Activated gamma-delta T cell treated with Interleukin-2 at 50 U/mL for 16 hours (primary cell): ENCODE measurements around the gene EMILIN1.
A peak's percentile ranks its signal among the peaks of the same experiment; 100 is the strongest.
"Not testable (repeated sequence)": the region's sequence is repeated elsewhere in the genome, so short reads cannot be mapped to it uniquely, and the experiment has no call there.

Source experiments
- DNase-seq: peaks from one replicate; pipeline ENCODE4 v3.0.0-alpha.2; 2020

The EMILIN1 gene

GRCh38 chr2:27054721-27055120, 23.7 kb upstream of the EMILIN1 start:
- no peak for DNase-seq

DNA sequence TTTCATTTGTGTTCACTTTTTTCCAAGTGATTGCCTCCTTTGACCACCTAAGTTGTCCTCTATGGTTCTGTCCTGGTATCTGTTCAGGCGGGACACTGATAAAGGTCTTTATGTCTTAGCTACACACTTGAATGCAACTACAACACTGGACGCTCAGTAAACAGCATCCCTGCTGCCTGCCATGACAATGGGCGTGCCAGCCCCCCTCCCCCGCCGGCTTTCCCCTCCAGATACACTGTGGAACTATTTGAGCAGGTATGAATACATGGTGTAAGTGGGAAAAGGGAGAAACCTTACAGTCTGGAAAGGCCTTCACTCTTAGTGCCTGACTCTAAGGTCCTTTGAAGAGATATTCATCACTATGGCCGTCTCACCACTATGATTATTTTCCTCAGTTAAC, 21.2 kb upstream of the EMILIN1 start:
- no peak for DNase-seq

DNA sequence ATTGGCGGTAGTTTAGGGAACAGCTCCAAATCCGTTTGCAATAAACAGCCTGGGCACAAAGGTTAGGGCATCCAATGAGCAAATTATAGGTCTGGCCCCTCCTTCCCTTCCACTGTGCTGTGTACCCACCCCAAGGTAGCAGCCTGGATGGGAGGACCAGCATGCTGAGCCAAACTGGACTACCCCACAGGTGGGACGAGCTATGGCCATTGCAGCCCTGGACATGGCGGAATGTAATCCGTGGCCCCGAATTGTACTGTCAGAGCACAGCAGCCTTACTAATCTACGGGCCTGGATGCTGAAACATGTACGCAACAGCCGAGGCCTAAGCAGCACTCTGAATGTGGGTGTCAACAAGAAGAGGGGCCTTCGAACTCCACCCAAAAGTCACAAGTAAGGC, 20.2 kb upstream of the EMILIN1 start:
- no peak for DNase-seq

- DNase-seq = no peak
Observed at GRCh38 chr2:27059141-27059820, 19.1 kb upstream of the EMILIN1 start.

- DNase-seq = no peak
Observed at GRCh38 chr2:27060323-27060722, 18.1 kb upstream of the EMILIN1 start.

- DNase-seq = no peak
Observed at GRCh38 chr2:27065128-27065527, 13.3 kb upstream of the EMILIN1 start.

- no peak for DNase-seq
Observed at GRCh38 chr2:27067385-27067784, 11.0 kb upstream of the EMILIN1 start.

DNA sequence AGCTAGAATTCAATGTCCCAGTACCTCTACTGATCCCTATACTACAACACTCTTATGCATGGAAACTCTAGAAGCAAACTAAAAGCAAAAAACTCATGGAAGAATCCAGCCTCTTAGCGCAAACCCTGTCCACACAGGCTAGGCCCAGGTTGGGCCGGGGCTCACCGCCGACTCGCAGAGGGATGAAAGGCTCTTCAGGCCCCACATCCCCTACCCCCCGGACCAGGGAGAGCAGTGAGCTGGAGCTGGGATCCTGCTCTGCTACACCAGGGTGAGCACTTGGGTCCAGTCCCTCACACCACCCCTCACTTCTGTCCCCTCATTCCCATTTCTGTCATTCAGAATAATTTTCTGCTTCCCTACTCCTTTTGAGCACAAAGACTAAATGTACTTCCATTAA, 9.0 kb upstream of the EMILIN1 start:
- no peak for DNase-seq

DNA sequence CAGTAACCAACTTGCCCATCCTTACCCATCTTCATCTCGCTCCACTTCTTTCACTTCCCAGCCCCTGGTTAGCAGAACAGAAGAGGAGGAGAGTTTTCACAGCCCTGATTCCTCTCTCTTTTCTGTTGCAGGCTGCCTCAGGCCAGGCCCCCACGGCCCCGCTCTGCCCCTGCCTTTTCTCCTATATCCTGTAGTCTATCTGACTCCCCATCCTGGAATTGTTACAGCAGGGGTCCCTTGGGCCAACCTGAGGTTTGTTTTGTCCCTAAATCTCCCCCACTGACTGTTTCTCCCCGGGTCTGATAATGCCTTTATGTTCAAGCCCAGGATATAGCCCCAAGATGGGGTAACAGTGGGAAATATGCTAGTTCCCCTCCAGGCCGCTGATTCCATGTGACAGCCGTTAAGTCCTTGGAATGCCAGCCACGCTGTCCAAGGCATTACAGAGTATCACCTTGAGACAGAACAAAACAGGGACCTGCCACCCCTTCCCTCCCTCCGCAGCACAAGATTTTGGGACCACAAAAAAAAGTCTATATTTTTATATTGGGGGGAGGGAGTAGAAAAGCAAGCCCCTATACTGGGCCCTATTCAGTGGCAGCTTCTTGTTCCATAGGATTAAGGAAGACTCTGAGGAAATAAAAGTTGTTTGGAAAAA, 8.3 kb upstream of the EMILIN1 start:
- DNase-seq = no peak

GRCh38 chr2:27070653-27071276, 7.7 kb upstream of the EMILIN1 start:
- no peak for DNase-seq

DNA sequence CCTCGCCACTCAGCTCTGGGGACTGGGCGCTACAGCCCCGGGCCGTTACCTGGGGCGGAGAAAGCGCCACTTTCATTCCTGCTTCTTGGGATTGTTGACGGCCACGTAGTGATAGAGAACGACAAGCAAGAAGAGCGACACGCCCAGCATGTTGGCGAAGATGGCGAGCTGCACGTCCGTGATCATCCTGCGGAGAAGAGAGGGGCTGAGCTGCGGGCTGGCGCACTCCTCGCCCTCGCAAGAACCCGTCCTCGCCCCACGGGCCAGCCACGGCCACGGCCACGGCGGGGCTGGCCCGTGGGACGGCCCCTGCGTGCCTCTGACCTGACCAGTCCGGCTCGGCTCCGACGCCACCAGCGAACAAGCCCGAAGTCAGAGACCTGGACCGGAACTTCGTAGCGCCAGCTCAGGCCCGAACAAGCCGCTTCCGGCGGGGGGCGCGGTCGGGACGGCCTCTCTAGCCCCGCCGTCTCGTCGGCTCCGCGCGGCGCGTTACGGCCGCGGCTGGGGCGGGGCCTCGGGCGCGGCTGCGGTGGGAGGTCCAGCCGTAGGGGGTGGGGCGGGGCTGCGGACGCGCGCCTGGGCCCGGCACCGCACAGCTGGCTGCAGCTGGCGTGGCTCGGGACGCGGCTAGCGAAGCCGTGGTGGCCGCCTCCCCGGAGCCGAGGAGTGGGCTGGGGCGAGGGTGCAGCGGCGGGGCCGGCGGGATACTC, 7.0 kb upstream of the EMILIN1 start, which contains the start of gene OST4:
OST4 (minus strand) TSS at position 378 of the 713 bp plus-strand sequence.
- DNase-seq = peak; percentile 88

- DNase-seq = no peak
Observed at GRCh38 chr2:27071990-27072830, 6.2 kb upstream of the EMILIN1 start.

GRCh38 chr2:27072920-27073319, 5.5 kb upstream of the EMILIN1 start:
- DNase-seq = no peak

DNA sequence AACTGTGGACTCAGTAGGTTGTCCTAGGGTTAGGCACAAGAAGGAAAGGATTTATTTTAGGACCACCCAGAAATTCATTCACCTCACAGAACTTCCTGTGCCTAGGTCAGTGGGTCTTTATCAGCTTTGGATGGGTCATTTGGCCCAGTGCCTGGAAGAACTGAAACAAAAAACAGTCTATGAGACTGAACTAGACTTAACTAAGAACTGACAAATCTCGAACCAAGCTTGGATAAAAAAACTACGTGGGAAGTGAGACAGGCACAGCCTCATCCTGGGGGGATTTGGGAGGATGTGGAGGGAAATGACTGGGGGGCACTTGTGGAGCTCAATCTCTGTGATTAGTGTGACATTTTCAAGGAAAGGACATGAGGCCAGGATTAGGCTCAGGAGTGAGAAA, 4.6 kb upstream of the EMILIN1 start:
- DNase-seq = no peak

GRCh38 chr2:27074738-27075565, 3.5 kb upstream of the EMILIN1 start:
- DNase-seq = peak; percentile 59

DNA sequence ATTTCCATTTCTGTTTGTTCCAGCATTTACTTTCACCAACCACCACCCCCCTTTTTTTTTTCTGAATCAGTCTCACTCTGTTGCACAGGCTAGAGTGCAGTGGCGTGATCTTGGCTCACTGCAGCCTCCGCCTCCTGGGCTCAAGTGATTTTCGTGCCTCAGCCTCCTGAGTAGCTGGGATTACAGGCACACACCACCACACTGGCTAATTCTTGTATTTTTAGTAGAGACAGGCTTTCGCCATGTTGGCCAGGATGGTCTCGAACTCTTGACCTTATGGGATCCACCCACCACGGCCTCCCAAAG, 2.9 kb upstream of the EMILIN1 start:
- DNase-seq = not testable (repeated sequence)

- no peak for DNase-seq
Observed at GRCh38 chr2:27076323-27076722, 2.1 kb upstream of the EMILIN1 start.

- DNase-seq = no peak
Observed at GRCh38 chr2:27077231-27077630, 1.2 kb upstream of the EMILIN1 start.

- DNase-seq = no peak
Observed at GRCh38 chr2:27079233-27080139, 1.1 kb downstream of the EMILIN1 start.

DNA sequence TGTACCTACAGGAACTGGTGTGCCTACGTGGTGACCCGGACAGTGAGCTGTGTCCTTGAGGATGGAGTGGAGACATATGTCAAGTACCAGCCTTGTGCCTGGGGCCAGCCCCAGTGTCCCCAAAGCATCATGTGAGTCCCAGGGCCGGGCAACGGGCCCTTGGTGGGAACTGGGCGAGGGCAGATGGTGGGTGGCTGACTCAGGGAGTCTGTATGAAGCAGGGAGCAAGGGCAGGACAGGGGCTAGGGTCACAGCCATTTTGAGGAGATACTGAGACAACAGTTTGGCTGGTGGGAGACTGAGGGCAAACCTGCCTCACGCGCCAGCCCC, 1.7 kb downstream of the EMILIN1 start:
- no peak for DNase-seq

DNA sequence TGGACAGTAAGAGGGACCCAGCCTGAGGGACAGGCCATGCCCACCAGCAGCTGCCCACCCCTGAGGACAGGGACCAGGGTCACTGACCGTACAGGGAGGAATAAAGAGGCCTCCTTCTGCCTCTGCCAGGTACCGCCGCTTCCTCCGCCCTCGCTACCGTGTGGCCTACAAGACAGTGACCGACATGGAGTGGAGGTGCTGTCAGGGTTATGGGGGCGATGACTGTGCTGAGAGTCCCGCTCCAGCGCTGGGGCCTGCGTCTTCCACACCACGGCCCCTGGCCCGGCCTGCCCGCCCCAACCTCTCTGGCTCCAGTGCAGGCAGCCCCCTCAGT, 2.2 kb downstream of the EMILIN1 start:
- DNase-seq = no peak
